Fibroblast of lung (primary cell): ENCODE data around the gene ESR2.

Source experiments
- EZH2 ChIP-seq: IDR thresholded peaks from 2 replicates; pipeline ENCODE4 v1.5.1; 2012; ENCODE audit warnings: low read length, control low read depth, mild to moderate bottlenecking; ENCODE audit errors: missing control alignments
- TF ChIP-seq, protein P1 (sequence below), 2 donors: IDR thresholded peaks in 1 of 2; conservative IDR thresholded peaks in 1 of 2; 1 replicate in 1 of 2; 2 replicates in 1 of 2; pipeline ENCODE4 v1.5.1; 2011 to 2012; ENCODE audit warnings: low read length in 2 of 2, control low read depth in 1 of 2, inconsistent platforms in 1 of 2, low read depth in 1 of 2, mild to moderate bottlenecking in 1 of 2

DNA sequence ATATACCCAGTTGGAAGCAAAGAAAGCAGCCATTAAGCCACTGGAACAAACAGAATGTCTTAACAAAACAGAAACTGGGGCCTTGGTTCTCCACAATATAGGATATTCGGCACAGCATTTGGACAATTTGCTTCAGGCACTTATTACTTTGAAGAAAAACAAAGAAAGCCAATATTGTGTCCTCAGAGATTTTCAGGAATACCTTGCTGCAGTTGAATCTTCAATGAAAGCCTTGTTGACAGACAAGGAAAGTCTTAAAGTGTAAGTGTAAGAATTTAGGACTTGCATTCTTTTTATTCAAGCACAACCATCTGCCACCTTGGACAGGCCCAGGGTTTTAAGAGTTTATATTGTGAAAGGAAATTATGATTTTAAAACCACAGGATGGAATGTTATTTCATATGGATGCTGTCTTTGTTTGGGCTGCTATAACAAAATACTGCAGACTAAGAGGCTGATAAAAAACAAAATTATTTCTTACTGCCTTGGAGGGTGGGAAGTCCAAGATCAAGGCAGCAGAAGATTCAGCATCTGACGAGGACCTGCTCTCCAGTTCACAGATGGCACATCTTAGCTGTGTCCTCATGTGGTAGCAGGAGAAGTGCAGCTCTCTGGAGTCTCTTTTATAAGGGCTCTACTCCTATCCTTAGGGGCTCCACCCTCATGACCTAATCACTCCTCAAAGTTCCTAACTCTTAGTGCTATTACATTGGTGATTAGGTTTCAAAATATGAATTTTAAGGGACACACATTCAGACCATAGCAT lies 244.4 kb downstream of the ESR2 start:
- TF ChIP-seq, protein P1, sequence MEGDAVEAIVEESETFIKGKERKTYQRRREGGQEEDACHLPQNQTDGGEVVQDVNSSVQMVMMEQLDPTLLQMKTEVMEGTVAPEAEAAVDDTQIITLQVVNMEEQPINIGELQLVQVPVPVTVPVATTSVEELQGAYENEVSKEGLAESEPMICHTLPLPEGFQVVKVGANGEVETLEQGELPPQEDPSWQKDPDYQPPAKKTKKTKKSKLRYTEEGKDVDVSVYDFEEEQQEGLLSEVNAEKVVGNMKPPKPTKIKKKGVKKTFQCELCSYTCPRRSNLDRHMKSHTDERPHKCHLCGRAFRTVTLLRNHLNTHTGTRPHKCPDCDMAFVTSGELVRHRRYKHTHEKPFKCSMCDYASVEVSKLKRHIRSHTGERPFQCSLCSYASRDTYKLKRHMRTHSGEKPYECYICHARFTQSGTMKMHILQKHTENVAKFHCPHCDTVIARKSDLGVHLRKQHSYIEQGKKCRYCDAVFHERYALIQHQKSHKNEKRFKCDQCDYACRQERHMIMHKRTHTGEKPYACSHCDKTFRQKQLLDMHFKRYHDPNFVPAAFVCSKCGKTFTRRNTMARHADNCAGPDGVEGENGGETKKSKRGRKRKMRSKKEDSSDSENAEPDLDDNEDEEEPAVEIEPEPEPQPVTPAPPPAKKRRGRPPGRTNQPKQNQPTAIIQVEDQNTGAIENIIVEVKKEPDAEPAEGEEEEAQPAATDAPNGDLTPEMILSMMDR (conservative IDR thresholded peaks at IDR 0.05 in 1 of 2, IDR thresholded peaks at IDR 0.05 in 1 of 2; ENCODE audit: low read depth in 1 of 2, low read length in 2 of 2), result no peak
- TF ChIP-seq EZH2, result no peak
